AG04450 (cell line): Measurements from ENCODE around the gene AHNAK2. TPM values are rescaled to one million over a fixed set of nuclear protein-coding genes. Genes with fewer than 3 reads are reported as not detected.

Experiments
- CTCF ChIA-PET: fragments of 300-600, 350-600 bp; formaldehyde crosslinking; extraction: SDS; loops from one replicate; lab custom pipeline; 2022; ENCODE audit warnings: antibody characterized with exemption, inconsistent platforms; lab: Charles Lee
- POLR2A ChIA-PET: fragments of 350-600 bp; formaldehyde crosslinking; extraction: SDS; loops from one replicate; lab custom pipeline; 2021; ENCODE audit warnings: antibody characterized with exemption, inconsistent platforms; lab: Yijun Ruan, JAX
- DNase-seq: peaks from one replicate; pipeline ENCODE4 v3.0.0-alpha.2; 2011; ENCODE audit warnings: low read depth, low spot score
- H3K27ac ChIP-seq: one replicate; pipeline ENCODE4 v1.5.1; 2012; ENCODE audit warnings: low read depth, low read length, control low read depth
- H3K27me3 ChIP-seq: one replicate; pipeline ENCODE4 v1.6.0; 2012; ENCODE audit warnings: low read length; ENCODE audit not compliant: control insufficient read depth, insufficient read depth
- H3K4me3 ChIP-seq: 2 replicates; pipeline ENCODE4 v1.5.1; 2011; ENCODE audit warnings: mild to moderate bottlenecking, low read depth, low read length, control low read depth
- H3K9me3 ChIP-seq: 2 replicates; pipeline ENCODE4 v1.5.1; 2012; ENCODE audit warnings: low read length; ENCODE audit not compliant: control insufficient read depth, insufficient read depth
- CTCF ChIP-seq: IDR thresholded peaks from 2 replicates; pipeline ENCODE4 v1.5.1; 2011; ENCODE audit warnings: low read depth, low read length, control low read depth, inconsistent platforms
- polyA plus RNA-seq: library from polyadenylated mRNA; depleted of rRNA; stranded (reverse); fragments of >200 nt; gene quantifications from 2 replicates; pipeline ENCODE4 v1.2.3, GENCODE V29; 2011

AHNAK2 gene
- polyA plus RNA-seq, 1 experiment = 10.0 TPM

- H3K4me3 ChIP-seq = no peak overlapping the region
- no peak for DNase-seq
These were observed 21.2 kb upstream of the AHNAK2 start for GRCh38 chr14:104999361-104999760.

GRCh38 chr14:104998801-104999200 lies 20.6 kb upstream of the AHNAK2 start:
- no peak for DNase-seq
- ChIA-PET CTCF (no interaction called here), POLR2A (no interaction called here)
- peaks cover 8% of the 10 kb centered on the region for H3K9me3 ChIP-seq
- H3K4me3 ChIP-seq = no peak overlapping the region
- H3K27me3 ChIP-seq = no peaks in the 10 kb centered on the region
- no peak for TF ChIP-seq CTCF
- H3K27ac ChIP-seq = no peak overlapping the region

More at GRCh38 chr14:104999361-104999760, 21.2 kb upstream of the AHNAK2 start:
- POLR2A ChIA-PET = interaction anchor here (0.7 kb wide), 1 partner anchor 28 kb away, joined by 3 read pairs; no protein-coding TSS in a partner anchor
- Histone ChIP-seq H3K9me3 (peaks cover 8% of the 10 kb centered on the region), H3K27me3 (no peaks in the 10 kb centered on the region), H3K27ac (no peak overlapping the region)
- TF ChIP-seq CTCF = no peak
- CTCF ChIA-PET = no interaction called here

- Histone ChIP-seq H3K4me3 (no peak overlapping the region), H3K27ac (no peak overlapping the region), H3K27me3 (no peaks in the 10 kb centered on the region), H3K9me3 (peaks cover 13% of the 10 kb centered on the region)
- no peak for DNase-seq
- CTCF ChIA-PET = no interaction called here
- TF ChIP-seq CTCF = no peak
- POLR2A ChIA-PET = interaction anchor here (0.8 to 1.3 kb wide), 2 partner anchors 11 to 25 kb away, joined by 3 read pairs; partner anchors contain the start of genes CDCA4 and CLBA1
These were observed 18.3 kb upstream of the AHNAK2 start for GRCh38 chr14:104996483-104996882.

- no peak overlapping the region for H3K4me3 ChIP-seq
- TF ChIP-seq CTCF = no peak
- peaks cover 13% of the 10 kb centered on the region for H3K9me3 ChIP-seq
- ChIA-PET CTCF (no interaction called here), POLR2A (interaction anchor here (0.8 to 1.3 kb wide), 2 partner anchors 10 to 25 kb away, joined by 3 read pairs; partner anchors contain the start of genes CDCA4 and CLBA1)
- H3K27ac ChIP-seq = no peak overlapping the region
- H3K27me3 ChIP-seq = no peaks in the 10 kb centered on the region
- no peak for DNase-seq
These were observed 17.9 kb upstream of the AHNAK2 start for GRCh38 chr14:104996032-104996431.

GRCh38 chr14:104994978-104995377 lies 16.8 kb upstream of the AHNAK2 start:
- H3K27ac ChIP-seq = no peak overlapping the region
- H3K4me3 ChIP-seq = no peak overlapping the region
- peaks cover 13% of the 10 kb centered on the region for H3K9me3 ChIP-seq
- CTCF ChIA-PET = no interaction called here
- no peak for TF ChIP-seq CTCF
- DNase-seq = no peak
- POLR2A ChIA-PET = no interaction called here
- H3K27me3 ChIP-seq = no peaks in the 10 kb centered on the region
